ENCODE results near the gene ZNF615.

GRCh38 chr19:51994048-51994644, 13.9 kb downstream of the ZNF615 start:
- TF ChIP-seq CTCF (IDR thresholded peaks at IDR 0.05) (no peak), EP300 (IDR thresholded peaks at IDR 0.05; ENCODE audit: low read depth) (no peak), POLR2A (IDR thresholded peaks at IDR 0.05) (no peak)
